Activated naive CD4-positive, alpha-beta T cell treated with anti-CD3 and anti-CD28 coated beads, Interleukin-2, amount 10 ng/mL, durations not matched to agents 7 days and 5 days (primary cell): ENCODE measurements around the gene TTLL13.

ENCODE experiments used
- CTCF ChIA-PET: fragments of 350-600 bp; sonication (Branson Sonifier 250); formaldehyde crosslinking; loops from one replicate; lab custom pipeline; 2021; ENCODE audit warnings: antibody characterized with exemption; lab: Charles Lee
- DNase-seq: peaks from one replicate; pipeline ENCODE4 v3.0.0-alpha.2; 2020
- H3K27ac Mint-ChIP-seq: one replicate; pipeline ENCODE4 v1.8.0; 2021; ENCODE audit warnings: mild to moderate bottlenecking, moderate library complexity, mixed read lengths
- H3K27me3 Mint-ChIP-seq: one replicate; pipeline ENCODE4 v1.8.0; 2021; ENCODE audit warnings: mild to moderate bottlenecking, mixed read lengths
- H3K36me3 Mint-ChIP-seq: one replicate; pipeline ENCODE4 v1.8.0; 2021; ENCODE audit warnings: mixed read lengths
- H3K4me1 Mint-ChIP-seq: one replicate; pipeline ENCODE4 v1.8.0; 2021; ENCODE audit warnings: mixed read lengths
- H3K4me3 Mint-ChIP-seq: one replicate; pipeline ENCODE4 v1.8.0; 2021; ENCODE audit warnings: mild to moderate bottlenecking, moderate library complexity, mixed read lengths
- H3K9me3 Mint-ChIP-seq: one replicate; pipeline ENCODE4 v1.8.0; 2021; ENCODE audit warnings: mixed read lengths

TTLL13 gene

GRCh38 chr15:90249203-90249863 is at the start of gene TTLL13:
TSS of gene TTLL13 (plus strand) at chr15:90249556. CDS start at chr15:90250631, 1,075 bp downstream.
- H3K4me3 Mint-ChIP-seq: peak within 1 kb of the TSS; percentile 58
- peaks cover 36% of the 10 kb centered on the region for H3K27me3 Mint-ChIP-seq
- H3K36me3 Mint-ChIP-seq: no peaks in the 10 kb centered on the region
- DNase-seq: peak; percentile 89
- H3K27ac Mint-ChIP-seq: no peak within 1 kb of the TSS
- peaks cover 17% of the 10 kb centered on the region for H3K4me1 Mint-ChIP-seq
- H3K9me3 Mint-ChIP-seq: no peaks in the 10 kb centered on the region
- CTCF ChIA-PET: interaction anchor here (0.6 to 2.4 kb wide), 6 partner anchors 10 to 107 kb away, joined by 3 to 5 read pairs (median 4); partner anchors contain the start of genes CIB1 and GDPGP1

GRCh38 chr15:90200534-90201129 is 48.7 kb upstream of the TTLL13 start:
- H3K4me1 Mint-ChIP-seq: peaks cover 26% of the 10 kb centered on the region
- DNase-seq: no peak
- CTCF ChIA-PET: interaction anchor here (0.8 to 3.3 kb wide), 4 partner anchors 9 to 32 kb away, joined by 3 to 17 read pairs (median 8); partner anchors contain the start of gene CIB1
- peaks cover 5% of the 10 kb centered on the region for H3K36me3 Mint-ChIP-seq
- H3K4me3 Mint-ChIP-seq: peak overlapping the region; percentile 79
- H3K9me3 Mint-ChIP-seq: no peaks in the 10 kb centered on the region
- H3K27me3 Mint-ChIP-seq: peaks cover 22% of the 10 kb centered on the region
- peak overlapping the region; percentile 64 for H3K27ac Mint-ChIP-seq

- peaks cover 22% of the 10 kb centered on the region for H3K27me3 Mint-ChIP-seq
- peak; percentile 87 for DNase-seq
- H3K36me3 Mint-ChIP-seq: peaks cover 5% of the 10 kb centered on the region
- H3K4me3 Mint-ChIP-seq: peak within 1 kb of the TSS; percentile 83
- H3K27ac Mint-ChIP-seq: peak within 1 kb of the TSS; percentile 64
- H3K9me3 Mint-ChIP-seq: no peaks in the 10 kb centered on the region
- H3K4me1 Mint-ChIP-seq: peaks cover 26% of the 10 kb centered on the region
- CTCF ChIA-PET: interaction anchor here (0.8 to 3.3 kb wide), 4 partner anchors 10 to 31 kb away, joined by 3 to 17 read pairs (median 8); partner anchors contain the start of gene CIB1
Observed at GRCh38 chr15:90201130-90201943, 48.0 kb upstream of the TTLL13 start, which contains the start of gene SEMA4B. TSS of gene SEMA4B (plus strand) at chr15:90201330. CDS start at chr15:90201579, 249 bp downstream.

GRCh38 chr15:90201944-90202375 is 47.4 kb upstream of the TTLL13 start:
- no peak for DNase-seq
- no peak overlapping the region for H3K27ac Mint-ChIP-seq
- CTCF ChIA-PET: interaction anchor here (1.1 to 3.3 kb wide), 3 partner anchors 11 to 31 kb away, joined by 6 to 17 read pairs (median 9); partner anchors contain the start of gene CIB1
- peak overlapping the region; percentile 83 for H3K4me3 Mint-ChIP-seq
- H3K27me3 Mint-ChIP-seq: peaks cover 22% of the 10 kb centered on the region
- peaks cover 5% of the 10 kb centered on the region for H3K36me3 Mint-ChIP-seq
- H3K4me1 Mint-ChIP-seq: peaks cover 26% of the 10 kb centered on the region
- no peaks in the 10 kb centered on the region for H3K9me3 Mint-ChIP-seq

GRCh38 chr15:90202929-90203328 is 46.4 kb upstream of the TTLL13 start:
- Mint-ChIP-seq H3K27ac (no peak overlapping the region), H3K36me3 (peaks cover 5% of the 10 kb centered on the region), H3K9me3 (no peaks in the 10 kb centered on the region), H3K4me3 (peak overlapping the region; percentile 83), H3K27me3 (peaks cover 22% of the 10 kb centered on the region), H3K4me1 (peaks cover 26% of the 10 kb centered on the region)
- CTCF ChIA-PET: interaction anchor here (0.8 to 3.3 kb wide), 4 partner anchors 11 to 60 kb away, joined by 3 to 17 read pairs (median 4); no protein-coding TSS in a partner anchor
- no peak for DNase-seq

- Mint-ChIP-seq H3K9me3 (no peaks in the 10 kb centered on the region), H3K4me3 (no peak overlapping the region), H3K4me1 (peaks cover 23% of the 10 kb centered on the region), H3K27ac (no peak overlapping the region), H3K27me3 (peaks cover 22% of the 10 kb centered on the region), H3K36me3 (peaks cover 5% of the 10 kb centered on the region)
- no peak for DNase-seq
- CTCF ChIA-PET: interaction anchor here (1.6 to 3.3 kb wide), 3 partner anchors 11 to 60 kb away, joined by 4 to 17 read pairs (median 5); no protein-coding TSS in a partner anchor
Observed at GRCh38 chr15:90203473-90203872, 45.9 kb upstream of the TTLL13 start.

GRCh38 chr15:90203922-90204321 is 45.4 kb upstream of the TTLL13 start:
- no peak overlapping the region for H3K27ac Mint-ChIP-seq
- CTCF ChIA-PET: interaction anchor here (1.6 to 3.3 kb wide), 3 partner anchors 11 to 61 kb away, joined by 4 to 17 read pairs (median 5); no protein-coding TSS in a partner anchor
- DNase-seq: no peak
- H3K4me1 Mint-ChIP-seq: peaks cover 25% of the 10 kb centered on the region
- H3K9me3 Mint-ChIP-seq: no peaks in the 10 kb centered on the region
- peaks cover 5% of the 10 kb centered on the region for H3K36me3 Mint-ChIP-seq
- no peak overlapping the region for H3K4me3 Mint-ChIP-seq
- H3K27me3 Mint-ChIP-seq: peaks cover 22% of the 10 kb centered on the region

- H3K4me1 Mint-ChIP-seq: peaks cover 32% of the 10 kb centered on the region
Observed at GRCh38 chr15:90205050-90205848, 44.1 kb upstream of the TTLL13 start.

GRCh38 chr15:90205886-90206285 is 43.5 kb upstream of the TTLL13 start:
- H3K9me3 Mint-ChIP-seq: no peaks in the 10 kb centered on the region
- peaks cover 16% of the 10 kb centered on the region for H3K36me3 Mint-ChIP-seq
- H3K27me3 Mint-ChIP-seq: peaks cover 10% of the 10 kb centered on the region
- no peak overlapping the region for H3K4me3 Mint-ChIP-seq
- peaks cover 32% of the 10 kb centered on the region for H3K4me1 Mint-ChIP-seq
- CTCF ChIA-PET: interaction anchor here (0.8 to 1.4 kb wide), 2 partner anchors 13 to 16 kb away, joined by 3 to 4 read pairs; no protein-coding TSS in a partner anchor
- H3K27ac Mint-ChIP-seq: no peak overlapping the region
- DNase-seq: no peak

More at GRCh38 chr15:90205050-90205848, 44.1 kb upstream of the TTLL13 start:
- H3K9me3 Mint-ChIP-seq: no peaks in the 10 kb centered on the region
- H3K4me3 Mint-ChIP-seq: no peak overlapping the region
- CTCF ChIA-PET: interaction anchor here (0.8 to 1.3 kb wide), 2 partner anchors 14 to 17 kb away, joined by 3 to 4 read pairs; no protein-coding TSS in a partner anchor
- H3K36me3 Mint-ChIP-seq: peaks cover 13% of the 10 kb centered on the region
- DNase-seq: no peak
- peaks cover 14% of the 10 kb centered on the region for H3K27me3 Mint-ChIP-seq
- H3K27ac Mint-ChIP-seq: no peak overlapping the region

- peaks cover 41% of the 10 kb centered on the region for H3K4me1 Mint-ChIP-seq
- H3K9me3 Mint-ChIP-seq: no peaks in the 10 kb centered on the region
- H3K36me3 Mint-ChIP-seq: peaks cover 16% of the 10 kb centered on the region
- no peak overlapping the region for H3K4me3 Mint-ChIP-seq
- CTCF ChIA-PET: interaction anchor here (0.7 to 1.4 kb wide), 2 partner anchors 12 to 14 kb away, joined by 3 to 4 read pairs; no protein-coding TSS in a partner anchor
- DNase-seq: no peak
- no peak overlapping the region for H3K27ac Mint-ChIP-seq
- H3K27me3 Mint-ChIP-seq: peaks cover 9% of the 10 kb centered on the region
Observed at GRCh38 chr15:90207252-90207651, 42.1 kb upstream of the TTLL13 start.

- H3K4me1 Mint-ChIP-seq: peaks cover 32% of the 10 kb centered on the region
- H3K9me3 Mint-ChIP-seq: no peaks in the 10 kb centered on the region
- H3K4me3 Mint-ChIP-seq: no peak overlapping the region
- CTCF ChIA-PET: interaction anchor here (0.8 to 1.6 kb wide), 2 partner anchors 17 to 85 kb away, joined by 3 to 7 read pairs; no protein-coding TSS in a partner anchor
- peaks cover 10% of the 10 kb centered on the region for H3K36me3 Mint-ChIP-seq
- DNase-seq: no peak
- H3K27me3 Mint-ChIP-seq: no peaks in the 10 kb centered on the region
- H3K27ac Mint-ChIP-seq: no peak overlapping the region
Observed at GRCh38 chr15:90208356-90208755, 41.0 kb upstream of the TTLL13 start.

GRCh38 chr15:90209591-90209990 is 39.8 kb upstream of the TTLL13 start:
- CTCF ChIA-PET: interaction anchor here (0.9 to 2.1 kb wide), 3 partner anchors 10 to 18 kb away, joined by 3 to 8 read pairs (median 7); no protein-coding TSS in a partner anchor

More at GRCh38 chr15:90209591-90209990, 39.8 kb upstream of the TTLL13 start:
- Mint-ChIP-seq H3K36me3 (peaks cover 10% of the 10 kb centered on the region), H3K27me3 (no peaks in the 10 kb centered on the region), H3K4me3 (no peak overlapping the region), H3K4me1 (peaks cover 32% of the 10 kb centered on the region), H3K9me3 (no peaks in the 10 kb centered on the region), H3K27ac (no peak overlapping the region)
- DNase-seq: no peak
